Fibroblast of lung (primary cell): Measurements from ENCODE around the gene SEMG2. TPM values are rescaled to one million over a fixed set of nuclear protein-coding genes. Genes with fewer than 3 reads are reported as not detected.

Source experiments
- DNase-seq, 2 donors: peaks; one replicate each; pipeline versions ENCODE4 v3.0.0 to v3.0.0-alpha.2; 2010; ENCODE audit warnings: low read depth in 2 of 2
- H2AFZ ChIP-seq: 2 replicates; pipeline ENCODE4 v1.5.1; 2012; ENCODE audit warnings: low read length, control low read depth, inconsistent platforms
- H3K27ac ChIP-seq: 2 replicates; pipeline ENCODE4 v1.5.1; 2011; ENCODE audit warnings: low read length, control low read depth; ENCODE audit not compliant: insufficient read depth
- H3K27me3 ChIP-seq: 2 replicates; pipeline ENCODE4 v1.5.1; 2011; ENCODE audit warnings: mild to moderate bottlenecking, low read length; ENCODE audit not compliant: control insufficient read depth, insufficient read depth
- H3K36me3 ChIP-seq: 2 replicates; pipeline ENCODE4 v1.5.1; 2011; ENCODE audit warnings: low read length; ENCODE audit not compliant: control insufficient read depth, insufficient read depth
- H3K4me1 ChIP-seq: 2 replicates; pipeline ENCODE4 v1.5.1; 2011; ENCODE audit warnings: low read length; ENCODE audit not compliant: control insufficient read depth, insufficient read depth; ENCODE audit errors: extremely low read depth
- H3K4me2 ChIP-seq: 2 replicates; pipeline ENCODE4 v1.5.1; 2011; ENCODE audit warnings: low read length, control low read depth; ENCODE audit not compliant: insufficient read depth; ENCODE audit errors: extremely low read depth
- H3K4me3 ChIP-seq, 4 experiments: fragments of 200-600 bp in 1 of 4; sonication (generic) in 1 of 4; replicated peaks in 1 of 4; 2 replicates each; pipeline ENCODE4 v1.5.1; 2011 to 2016; ENCODE audit warnings: low read length in 4 of 4, low read depth in 3 of 4, mild to moderate bottlenecking in 3 of 4, control low read depth in 2 of 4, inconsistent platforms in 1 of 4, mixed read lengths in 1 of 4; ENCODE audit not compliant: insufficient read depth in 1 of 4; ENCODE audit errors: control extremely low read depth in 1 of 4
- H3K79me2 ChIP-seq: 2 replicates; pipeline ENCODE4 v1.5.1; 2012; ENCODE audit warnings: mild to moderate bottlenecking, low read length, inconsistent platforms; ENCODE audit not compliant: control insufficient read depth, insufficient read depth
- H3K9ac ChIP-seq: 2 replicates; pipeline ENCODE4 v1.5.1; 2011; ENCODE audit warnings: mild to moderate bottlenecking, low read length, control low read depth; ENCODE audit not compliant: insufficient read depth
- H3K9me3 ChIP-seq: 2 replicates; pipeline ENCODE4 v1.5.1; 2012; ENCODE audit warnings: low read depth, low read length; ENCODE audit not compliant: control insufficient read depth, insufficient read depth
- H4K20me1 ChIP-seq: 2 replicates; pipeline ENCODE4 v1.5.1; 2011; ENCODE audit warnings: low read length; ENCODE audit not compliant: control insufficient read depth, insufficient read depth; ENCODE audit errors: extremely low read depth
- CTCF ChIP-seq, 2 donors: IDR thresholded peaks in 1 of 2; conservative IDR thresholded peaks in 1 of 2; 1 replicate in 1 of 2; 2 replicates in 1 of 2; pipeline ENCODE4 v1.5.1; 2011 to 2012; ENCODE audit warnings: low read length in 2 of 2, control low read depth in 1 of 2, inconsistent platforms in 1 of 2, low read depth in 1 of 2, mild to moderate bottlenecking in 1 of 2
- EZH2 ChIP-seq: IDR thresholded peaks from 2 replicates; pipeline ENCODE4 v1.5.1; 2012; ENCODE audit warnings: low read length, control low read depth, mild to moderate bottlenecking; ENCODE audit errors: missing control alignments
- polyA plus RNA-seq, 2 donors: library from polyadenylated mRNA; depleted of rRNA in 1 of 2; stranded (reverse) in 1 of 2; unstranded in 1 of 2; fragments of >200 nt; gene quantifications; 2 replicates each; pipeline ENCODE4 v1.2.1, GENCODE V29; 2011 to 2012; ENCODE audit warnings: missing spikeins in 1 of 2
- total RNA-seq: library from RNA; depleted of rRNA; stranded (reverse); fragments of >200 nt; gene quantifications from 2 replicates; pipeline ENCODE4 v1.2.1, GENCODE V29; 2014

SEMG2 gene
- total and polyA plus RNA-seq, 2 donors (not counting 1 experiment from before 2014, with no cell fraction given) = not detected

GRCh38 chr20:45212836-45213235 is 8.3 kb upstream of the SEMG2 start:
- no peaks in the 10 kb centered on the region for H4K20me1 ChIP-seq
- no peaks in the 10 kb centered on the region for H3K27me3 ChIP-seq
- H3K9ac ChIP-seq = no peak overlapping the region
- H3K36me3 ChIP-seq = no peaks in the 10 kb centered on the region
- no peak for DNase-seq
- no peaks in the 10 kb centered on the region for H3K79me2 ChIP-seq
- H2AFZ ChIP-seq = no peak overlapping the region
- no peaks in the 10 kb centered on the region for H3K9me3 ChIP-seq
- H3K4me3 ChIP-seq = no peak overlapping the region
- no peaks in the 10 kb centered on the region for H3K4me1 ChIP-seq
- no peak overlapping the region for H3K4me2 ChIP-seq
- no peak overlapping the region for H3K27ac ChIP-seq
- TF ChIP-seq CTCF (conservative IDR thresholded peaks at IDR 0.05 in 1 of 2, IDR thresholded peaks at IDR 0.05 in 1 of 2; ENCODE audit: low read depth in 1 of 2, low read length in 2 of 2) (no peak), EZH2 (no peak)

- TF ChIP-seq CTCF (conservative IDR thresholded peaks at IDR 0.05 in 1 of 2, IDR thresholded peaks at IDR 0.05 in 1 of 2; ENCODE audit: low read depth in 1 of 2, low read length in 2 of 2) = no peak
- TF ChIP-seq EZH2 = no peak
- H3K9ac ChIP-seq = no peak overlapping the region
- no peaks in the 10 kb centered on the region for H3K9me3 ChIP-seq
- DNase-seq = no peak
- H2AFZ ChIP-seq = no peak overlapping the region
- H3K79me2 ChIP-seq = no peaks in the 10 kb centered on the region
- H3K4me1 ChIP-seq = no peaks in the 10 kb centered on the region
- H4K20me1 ChIP-seq = no peaks in the 10 kb centered on the region
- H3K4me2 ChIP-seq = no peak overlapping the region
- no peaks in the 10 kb centered on the region for H3K36me3 ChIP-seq
- no peaks in the 10 kb centered on the region for H3K27me3 ChIP-seq
- no peak overlapping the region for H3K4me3 ChIP-seq
- no peak overlapping the region for H3K27ac ChIP-seq
These were observed 3.0 kb upstream of the SEMG2 start for GRCh38 chr20:45218124-45218523.

GRCh38 chr20:45218636-45219035 is 2.5 kb upstream of the SEMG2 start:
- Histone ChIP-seq H3K79me2 (no peaks in the 10 kb centered on the region), H3K4me3 (no peak overlapping the region), H3K27ac (no peak overlapping the region), H3K4me2 (no peak overlapping the region), H3K27me3 (no peaks in the 10 kb centered on the region), H4K20me1 (no peaks in the 10 kb centered on the region), H3K9ac (no peak overlapping the region), H3K9me3 (no peaks in the 10 kb centered on the region), H3K4me1 (no peaks in the 10 kb centered on the region), H3K36me3 (no peaks in the 10 kb centered on the region), H2AFZ (no peak overlapping the region)
- no peak for TF ChIP-seq EZH2
- TF ChIP-seq CTCF (conservative IDR thresholded peaks at IDR 0.05 in 1 of 2, IDR thresholded peaks at IDR 0.05 in 1 of 2; ENCODE audit: low read depth in 1 of 2, low read length in 2 of 2) = no peak
- DNase-seq = no peak
